IMR-90 (cell line): ENCODE results near the gene NOP16. TPM values are rescaled to one million over a fixed set of nuclear protein-coding genes. Genes with fewer than 3 reads are reported as not detected.
"Not testable (repeated sequence)": the region's sequence is repeated elsewhere in the genome, so short reads cannot be mapped to it uniquely, and the experiment has no call there.

Source experiments
- ATAC-seq: fragments of 200-7000 bp; cut with Tn5 transposase; 2 replicates; pipeline ENCODE4 v1.9.1; 2020; ENCODE audit warnings: low read depth, mild to moderate bottlenecking, moderate library complexity
- BruUV-seq: library from RNA; stranded (reverse); fragments of 400-500 nt; replicated peaks from 2 replicates; lab custom pipeline; 2021; lab: Mats Ljungman, UMichigan
- CTCF ChIA-PET: fragments of 300-600 bp; formaldehyde crosslinking; extraction: SDS; loops from one replicate; lab custom pipeline; 2021; ENCODE audit warnings: antibody characterized with exemption; lab: Yijun Ruan, JAX
- POLR2A ChIA-PET: fragments of 300-600 bp; sonication (Branson Sonifier 250); formaldehyde crosslinking; loops from one replicate; lab custom pipeline; 2022; ENCODE audit warnings: antibody characterized with exemption; ENCODE audit not compliant: unreplicated experiment; lab: Charles Lee
- DNase-seq: peaks from one replicate; pipeline ENCODE4 v3.0.0; 2013
- H2AFZ ChIP-seq: replicated peaks from 2 replicates; pipeline ENCODE3; 2013; ENCODE audit warnings: low read length, mild to moderate bottlenecking; ENCODE audit not compliant: poor library complexity
- H2AK5ac ChIP-seq: 2 replicates; pipeline ENCODE4 v1.6.1; 2013; ENCODE audit warnings: low read depth, low read length, inconsistent platforms
- H2AK9ac ChIP-seq: replicated peaks from 2 replicates; pipeline ENCODE3; 2013; ENCODE audit warnings: mild to moderate bottlenecking, low read depth, low read length, moderate library complexity; ENCODE audit not compliant: poor library complexity
- H2BK120ac ChIP-seq: 2 replicates; pipeline ENCODE4 v1.6.1; 2013; ENCODE audit warnings: low read depth, low read length, inconsistent platforms
- H2BK15ac ChIP-seq: 3 replicates; pipeline ENCODE4 v1.6.1; 2013; ENCODE audit warnings: low read depth, low read length, inconsistent platforms
- H2BK20ac ChIP-seq: 2 replicates; pipeline ENCODE4 v1.6.1; 2013; ENCODE audit warnings: low read depth, mild to moderate bottlenecking, inconsistent platforms, low read length, moderate library complexity
- H2BK5ac ChIP-seq: 2 replicates; pipeline ENCODE4 v1.6.1; 2013; ENCODE audit warnings: mild to moderate bottlenecking, low read depth, low read length, inconsistent platforms; ENCODE audit not compliant: poor library complexity, severe bottlenecking
- H3K14ac ChIP-seq: replicated peaks from 2 replicates; pipeline ENCODE4 v1.6.1; 2013; ENCODE audit warnings: low read depth, low read length, inconsistent platforms
- H3K18ac ChIP-seq: 2 replicates; pipeline ENCODE4 v1.6.1; 2013; ENCODE audit warnings: low read depth, low read length, control low read depth
- H3K23ac ChIP-seq: 2 replicates; pipeline ENCODE4 v1.6.1; 2013; ENCODE audit warnings: low read depth, low read length, inconsistent platforms
- H3K27ac ChIP-seq: 2 replicates; pipeline ENCODE4 v1.5.1; 2013; ENCODE audit warnings: mild to moderate bottlenecking, control low read depth, low read length; ENCODE audit not compliant: insufficient read depth
- H3K27me3 ChIP-seq: 2 replicates; pipeline ENCODE4 v1.6.1; 2013; ENCODE audit warnings: low read length; ENCODE audit not compliant: control insufficient read depth, insufficient read depth
- H3K36me3 ChIP-seq: 2 replicates; pipeline ENCODE4 v1.6.1; 2013; ENCODE audit warnings: low read length, mixed read lengths; ENCODE audit not compliant: control insufficient read depth, insufficient read depth
- H3K4ac ChIP-seq: 2 replicates; pipeline ENCODE4 v1.6.1; 2013; ENCODE audit warnings: low read depth, low read length, inconsistent platforms
- H3K4me1 ChIP-seq: 2 replicates; pipeline ENCODE4 v1.6.1; 2013; ENCODE audit warnings: low read length, mixed read lengths; ENCODE audit not compliant: control insufficient read depth, insufficient read depth
- H3K4me2 ChIP-seq: 2 replicates; pipeline ENCODE4 v1.6.1; 2013; ENCODE audit warnings: low read depth, mild to moderate bottlenecking, control low read depth, low read length, moderate library complexity
- H3K4me3 ChIP-seq: 2 replicates; pipeline ENCODE4 v1.5.1; 2013; ENCODE audit warnings: low read depth, mild to moderate bottlenecking, control low read depth, low read length, moderate library complexity; ENCODE audit not compliant: insufficient read depth
- H3K56ac ChIP-seq: 2 replicates; pipeline ENCODE4 v1.6.1; 2013; ENCODE audit warnings: low read length, inconsistent platforms; ENCODE audit not compliant: insufficient read depth; ENCODE audit errors: extremely low read depth
- H3K79me1 ChIP-seq, 2 experiments: 2 replicates each; pipeline ENCODE4 v1.6.1; 2013; ENCODE audit warnings: low read length in 2 of 2, inconsistent platforms in 1 of 2, low read depth in 1 of 2
- H3K9ac ChIP-seq: 2 replicates; pipeline ENCODE4 v1.6.1; 2013; ENCODE audit warnings: low read depth, low read length, control low read depth
- H3K9me1 ChIP-seq: 2 replicates; pipeline ENCODE4 v1.6.1; 2013; ENCODE audit warnings: low read length, inconsistent platforms; ENCODE audit not compliant: insufficient read depth
- H3K9me3 ChIP-seq: 2 replicates; pipeline ENCODE4 v1.6.1; 2013; ENCODE audit warnings: low read length; ENCODE audit not compliant: control insufficient read depth, insufficient read depth
- H4K20me1 ChIP-seq: 2 replicates; pipeline ENCODE4 v1.6.1; 2013; ENCODE audit warnings: low read length, inconsistent platforms; ENCODE audit not compliant: insufficient read depth
- H4K5ac ChIP-seq: 2 replicates; pipeline ENCODE4 v1.6.1; 2013; ENCODE audit warnings: mild to moderate bottlenecking, low read depth, low read length, control low read depth
- H4K8ac ChIP-seq, 2 experiments: 2 replicates each; pipeline ENCODE4 v1.6.1; 2013; ENCODE audit warnings: low read depth in 2 of 2, low read length in 2 of 2, control low read depth in 1 of 2, inconsistent platforms in 1 of 2
- H4K91ac ChIP-seq: 2 replicates; pipeline ENCODE4 v1.6.1; 2013; ENCODE audit warnings: low read depth, low read length, inconsistent platforms; ENCODE audit not compliant: insufficient read depth
- WGBS, 2 experiments: methylation state at CpG; one replicate each; pipeline versions ENCODE4 v1.1.5 to v1.1.7; 2013; ENCODE audit warnings: missing lambda C conversion rate in 2 of 2; ENCODE audit not compliant: insufficient read length in 1 of 2; ENCODE audit errors: extremely low coverage in 2 of 2; 5-methylcytosine and 5-hydroxymethylcytosine counted together
- dilution Hi-C: fragments of 300-500 bp; cut with HindIII; formaldehyde crosslinking; loops from one replicate; pipeline ENCODE4 v1.14.3; 2018; ENCODE audit warnings: low sequenced_read_pairs; ENCODE audit not compliant: unreplicated experiment
- in situ Hi-C: fragments of 300-500 bp; cut with MboI; formaldehyde crosslinking; loops from 3 replicates; pipeline ENCODE4 v1.14.3; 2019; ENCODE audit warnings: low sequenced_read_pairs, inconsistent platforms, mixed read lengths
- intact Hi-C: fragments of 100-400 bp; cut with micrococcal nuclease; formaldehyde crosslinking; loops from 2 replicates; pipeline ENCODE4 v1.10.0; 2022
- polyA plus RNA-seq, 3 experiments: library from polyadenylated mRNA; depleted of rRNA; stranded (reverse); fragments of >200 nt; gene quantifications; 2 replicates each; pipeline ENCODE4 v1.2.3, GENCODE V29; 2012; ENCODE audit warnings: low replicate concordance in 1 of 3
- total RNA-seq: library from RNA; depleted of rRNA; stranded (reverse); fragments of >200 nt; gene quantifications from 2 replicates; pipeline ENCODE4 v1.2.3, GENCODE V29; 2012

NOP16 gene
- total and polyA plus RNA-seq, 2 of the 4 experiments (the other 2 are of a cell fraction) = 28.0 to 60.4 TPM

DNA sequence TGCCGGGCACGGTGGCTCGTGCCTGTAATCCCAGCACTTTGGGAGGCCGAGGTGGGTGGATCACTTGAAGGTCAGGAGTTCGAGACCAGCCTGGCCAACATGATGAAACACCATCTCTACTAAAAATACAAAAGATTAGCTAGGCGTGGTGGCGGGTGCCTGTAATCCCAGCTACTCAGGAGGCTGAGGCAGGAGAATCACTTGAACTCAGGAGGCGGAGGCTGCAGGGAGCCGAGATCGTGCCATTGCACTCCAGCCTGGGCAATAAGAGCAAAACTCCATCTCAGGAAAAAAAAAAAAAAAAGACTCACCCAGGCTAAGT lies 19.8 kb upstream of the NOP16 start:
- in situ Hi-C loops, H4K91ac ChIP-seq, POLR2A ChIA-PET, H3K4me3 ChIP-seq, H3K4ac ChIP-seq, H2BK15ac ChIP-seq, H4K8ac ChIP-seq, H3K27ac ChIP-seq, H2BK5ac ChIP-seq, ATAC-seq, H3K23ac ChIP-seq, H3K4me2 ChIP-seq, DNase-seq, H3K56ac ChIP-seq, H3K9me3 ChIP-seq, H3K18ac ChIP-seq, H3K27me3 ChIP-seq, H2AK9ac ChIP-seq, H2BK20ac ChIP-seq, H4K5ac ChIP-seq, H3K9me1 ChIP-seq, H3K4me1 ChIP-seq, BruUV-seq, dilution Hi-C loops, H3K14ac ChIP-seq, H3K9ac ChIP-seq, H2AK5ac ChIP-seq, H2AFZ ChIP-seq, H2BK120ac ChIP-seq, intact Hi-C loops: not testable (repeated sequence)
- H4K20me1 ChIP-seq = peaks cover 25% of the 10 kb centered on the region
- no CpG with 5 or more reads among the region's 10 CpGs for WGBS, 2 experiments
- peaks cover 27% of the 10 kb centered on the region for H3K36me3 ChIP-seq
- CTCF ChIA-PET = interaction anchor here (1.2 kb wide), 1 partner anchor 40 kb away, joined by 3 read pairs; no protein-coding TSS in a partner anchor
- peaks cover 22 to 37% of the 10 kb centered on the region in 2 experiments for H3K79me1 ChIP-seq
